Neural progenitor cell (in vitro differentiated cells): ENCODE measurements around the gene CDK1.

Experiments used
- CTCF ChIP-seq: fragments of 200-600 bp; sonication (generic); IDR thresholded peaks from 2 replicates; pipeline ENCODE4 v1.5.1; 2017; ENCODE audit warnings: antibody characterized with exemption, mild to moderate bottlenecking
- EZH2 ChIP-seq: fragments of 200-600 bp; sonication (generic); IDR thresholded peaks from 2 replicates; pipeline ENCODE4 v1.6.1; 2017; ENCODE audit warnings: antibody characterized with exemption, mild to moderate bottlenecking, moderate library complexity

GRCh38 chr10:60789340-60789739 lies 11.1 kb downstream of the CDK1 start:
- TF ChIP-seq CTCF (no peak), EZH2 (no peak)
